ENCODE data around the gene BTG4. TPM values are rescaled to one million over a fixed set of nuclear protein-coding genes. Genes with fewer than 3 reads are reported as not detected.

Gene BTG4
- total RNA-seq, 1 experiment from 2014 or later: 0.61 TPM

- ChIA-PET POLR2A (no interaction called here), CTCF (no interaction called here)
- no peaks in the 10 kb centered on the region for H3K36me3 ChIP-seq (ENCODE audit: control insufficient read depth, insufficient read depth, low read length)
- no peak overlapping the region for H3K27ac Mint-ChIP-seq (ENCODE audit: unreplicated experiment)
- no peaks in the 10 kb centered on the region for H3K27me3 ChIP-seq (replicated peaks; ENCODE audit: control insufficient read depth, insufficient read depth, low read length)
- no peaks in the 10 kb centered on the region for H3K9me3 Mint-ChIP-seq (ENCODE audit: unreplicated experiment)
- H3K36me3 Mint-ChIP-seq (ENCODE audit: insufficient read depth, unreplicated experiment): no peaks in the 10 kb centered on the region
- no peak overlapping the region for H3K4me3 ChIP-seq (ENCODE audit: low read depth, low read length)
- peaks cover 18% of the 10 kb centered on the region for H3K27me3 Mint-ChIP-seq (ENCODE audit: insufficient read depth, unreplicated experiment)
- H3K4me1 ChIP-seq: no peaks in the 10 kb centered on the region
- no TSS peak for BruUV-seq (replicated peaks)
- TF ChIP-seq CTCF (IDR thresholded peaks at IDR 0.05; ENCODE audit: insufficient read depth in 1 of 2, low read depth in 1 of 2, low read length in 1 of 2, severe bottlenecking in 1 of 2, unreplicated experiment in 1 of 2): no peak
- no peaks in the 10 kb centered on the region for H3K9me3 ChIP-seq
- no peak for DNase-seq
- no peaks in the 10 kb centered on the region for H3K4me1 Mint-ChIP-seq (ENCODE audit: low read depth, unreplicated experiment)
- H3K4me3 Mint-ChIP-seq (ENCODE audit: unreplicated experiment): no peak overlapping the region
- intact Hi-C loops (cut with micrococcal nuclease; ENCODE audit: unreplicated experiment): no loop called here
Measured at GRCh38 chr11:111500481-111500880, 11.7 kb downstream of the BTG4 start.

DNA sequence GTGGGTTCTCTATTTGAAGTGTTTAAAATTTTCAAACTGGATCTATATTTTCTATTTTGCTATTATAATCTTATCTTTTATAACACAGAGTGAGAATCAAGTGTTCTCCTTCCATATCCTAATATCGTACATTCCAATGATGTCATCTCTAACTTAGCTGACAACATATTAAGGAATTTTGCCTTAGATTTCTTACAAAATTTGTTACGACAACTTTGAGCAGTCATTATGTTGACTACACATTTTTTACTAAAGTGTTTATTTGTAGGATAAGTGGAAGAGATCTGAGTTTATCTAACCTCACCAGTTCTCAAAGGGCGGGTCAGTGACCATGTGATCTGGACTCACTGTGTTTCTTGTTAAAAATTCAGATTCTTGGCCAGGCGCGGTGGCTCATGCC is 12.7 kb downstream of the BTG4 start:
- CTCF ChIA-PET: no interaction called here
- no TSS peak for BruUV-seq (replicated peaks)
- H3K4me3 ChIP-seq (ENCODE audit: low read depth, low read length): no peak overlapping the region
- H3K9me3 Mint-ChIP-seq (ENCODE audit: unreplicated experiment): no peaks in the 10 kb centered on the region
- H3K9me3 ChIP-seq: no peaks in the 10 kb centered on the region
- H3K36me3 Mint-ChIP-seq (ENCODE audit: insufficient read depth, unreplicated experiment): no peaks in the 10 kb centered on the region
- H3K27me3 Mint-ChIP-seq (ENCODE audit: insufficient read depth, unreplicated experiment): peaks cover 16% of the 10 kb centered on the region
- no peaks in the 10 kb centered on the region for H3K27me3 ChIP-seq (replicated peaks; ENCODE audit: control insufficient read depth, insufficient read depth, low read length)
- intact Hi-C loops (cut with micrococcal nuclease; ENCODE audit: unreplicated experiment): no loop called here
- H3K27ac Mint-ChIP-seq (ENCODE audit: unreplicated experiment): no peak overlapping the region
- DNase-seq: no peak
- no peak overlapping the region for H3K4me3 Mint-ChIP-seq (ENCODE audit: unreplicated experiment)
- H3K4me1 Mint-ChIP-seq (ENCODE audit: low read depth, unreplicated experiment): no peaks in the 10 kb centered on the region
- no peaks in the 10 kb centered on the region for H3K36me3 ChIP-seq (ENCODE audit: control insufficient read depth, insufficient read depth, low read length)
- no peaks in the 10 kb centered on the region for H3K4me1 ChIP-seq
- no peak for TF ChIP-seq CTCF (IDR thresholded peaks at IDR 0.05; ENCODE audit: insufficient read depth in 1 of 2, low read depth in 1 of 2, low read length in 1 of 2, severe bottlenecking in 1 of 2, unreplicated experiment in 1 of 2)
- POLR2A ChIA-PET: no interaction called here

DNA sequence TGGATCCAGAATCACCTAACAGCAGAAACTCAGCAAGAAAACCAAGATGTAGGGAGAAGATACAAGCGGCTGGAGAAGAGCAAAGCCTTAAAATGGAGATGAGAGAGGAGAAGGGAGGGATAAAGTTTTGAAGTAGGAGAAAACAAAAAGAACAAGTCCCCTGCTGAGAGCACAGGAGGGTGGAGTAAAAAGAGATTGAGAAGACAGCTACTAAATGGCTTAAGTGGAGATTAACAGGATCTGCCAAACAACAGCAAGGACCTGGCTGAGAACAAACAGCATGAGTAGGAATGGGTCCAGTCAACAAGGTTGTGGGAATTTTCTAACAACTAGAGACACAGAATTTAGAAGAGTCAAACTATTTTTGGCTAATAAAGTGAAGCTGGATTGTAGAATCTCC is 18.1 kb downstream of the BTG4 start:
- CTCF ChIA-PET: no interaction called here

More for the DNA sequence above, 18.1 kb downstream of the BTG4 start:
- no TSS peak for BruUV-seq (replicated peaks)
- no peaks in the 10 kb centered on the region for H3K9me3 ChIP-seq
- no peaks in the 10 kb centered on the region for H3K36me3 ChIP-seq (ENCODE audit: control insufficient read depth, insufficient read depth, low read length)
- Mint-ChIP-seq H3K36me3 (ENCODE audit: insufficient read depth, unreplicated experiment) (no peaks in the 10 kb centered on the region), H3K9me3 (ENCODE audit: unreplicated experiment) (no peaks in the 10 kb centered on the region), H3K4me3 (ENCODE audit: unreplicated experiment) (no peak overlapping the region), H3K4me1 (ENCODE audit: low read depth, unreplicated experiment) (no peaks in the 10 kb centered on the region), H3K27ac (ENCODE audit: unreplicated experiment) (no peak overlapping the region), H3K27me3 (ENCODE audit: insufficient read depth, unreplicated experiment) (peaks cover 18% of the 10 kb centered on the region)
- no peak overlapping the region for H3K4me3 ChIP-seq (ENCODE audit: low read depth, low read length)
- H3K27me3 ChIP-seq (replicated peaks; ENCODE audit: control insufficient read depth, insufficient read depth, low read length): no peaks in the 10 kb centered on the region
- no peaks in the 10 kb centered on the region for H3K4me1 ChIP-seq
- no peak for TF ChIP-seq CTCF (IDR thresholded peaks at IDR 0.05; ENCODE audit: insufficient read depth in 1 of 2, low read depth in 1 of 2, low read length in 1 of 2, severe bottlenecking in 1 of 2, unreplicated experiment in 1 of 2)
- no peak for DNase-seq
- POLR2A ChIA-PET: no interaction called here
- intact Hi-C loops (cut with micrococcal nuclease; ENCODE audit: unreplicated experiment): no loop called here
